ENCODE measurements around the gene ADAMTS17. TPM values are rescaled to one million over a fixed set of nuclear protein-coding genes. Genes with fewer than 3 reads are reported as not detected.

The ADAMTS17 gene
- polyA plus RNA-seq, 3 donors: 0.11 to 2.6 (median 0.76) TPM

DNA sequence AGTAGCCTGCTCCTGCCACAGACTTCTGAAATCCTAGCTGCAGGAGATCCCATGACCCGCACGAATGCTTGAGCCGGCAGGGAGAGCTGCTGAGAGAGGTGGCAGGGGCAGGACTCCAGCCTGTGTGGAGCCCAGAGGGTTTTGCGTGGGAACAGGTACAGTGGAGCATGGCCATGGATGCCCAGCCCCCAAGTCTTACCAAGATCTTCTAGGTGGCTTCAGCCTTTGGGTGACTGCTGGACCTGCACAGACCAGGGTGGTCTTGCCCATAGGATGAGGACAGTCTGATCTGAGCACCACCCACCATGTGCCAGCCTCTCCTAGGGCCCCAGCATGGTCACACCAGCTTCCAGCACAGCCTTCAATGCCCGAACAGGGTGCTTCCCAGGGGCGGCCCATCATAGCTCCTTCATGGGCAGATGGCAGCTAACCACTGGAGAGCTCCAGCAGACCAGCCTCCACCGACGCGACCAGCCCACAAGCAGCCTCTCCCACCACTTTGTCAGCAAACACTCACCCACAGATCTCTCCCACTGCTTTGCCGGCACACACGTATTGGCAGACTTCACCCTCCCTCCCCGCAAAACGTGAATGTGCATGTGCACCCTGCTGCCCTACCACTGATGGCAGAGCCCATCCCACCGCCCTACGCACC lies 56.0 kb downstream of the ADAMTS17 start:
- H3K27ac ChIP-seq (ENCODE audit: low read depth, low read length): no peak overlapping the region
- WGBS, 3 donors: 93 to 96% (median 94%) methylated on average over 15 of the region's 15 CpGs

DNA sequence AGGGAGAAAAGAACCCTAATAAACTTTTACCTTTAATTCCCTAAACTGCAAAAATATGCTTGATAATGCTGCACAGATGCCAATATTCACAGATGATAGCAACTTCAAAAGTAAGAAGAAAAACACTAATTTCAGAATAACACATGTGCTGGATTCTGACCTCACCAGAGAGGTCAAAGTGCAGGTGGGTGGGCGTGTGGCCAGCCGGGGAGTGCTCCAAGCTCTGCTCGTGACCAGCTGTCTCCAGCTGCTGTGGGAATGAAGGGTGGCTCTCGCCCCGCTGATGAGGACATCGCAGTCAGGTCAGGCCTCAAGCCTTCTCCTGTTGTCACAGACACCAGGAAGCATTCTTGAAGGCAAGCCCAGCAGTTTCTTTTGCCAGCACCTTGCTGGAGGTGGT lies 57.1 kb downstream of the ADAMTS17 start:
- no peak overlapping the region for H3K27ac ChIP-seq (ENCODE audit: low read depth, low read length)
- 16 to 61% (median 49%) methylated on average over 6 of the region's 6 CpGs for WGBS, 3 donors

DNA sequence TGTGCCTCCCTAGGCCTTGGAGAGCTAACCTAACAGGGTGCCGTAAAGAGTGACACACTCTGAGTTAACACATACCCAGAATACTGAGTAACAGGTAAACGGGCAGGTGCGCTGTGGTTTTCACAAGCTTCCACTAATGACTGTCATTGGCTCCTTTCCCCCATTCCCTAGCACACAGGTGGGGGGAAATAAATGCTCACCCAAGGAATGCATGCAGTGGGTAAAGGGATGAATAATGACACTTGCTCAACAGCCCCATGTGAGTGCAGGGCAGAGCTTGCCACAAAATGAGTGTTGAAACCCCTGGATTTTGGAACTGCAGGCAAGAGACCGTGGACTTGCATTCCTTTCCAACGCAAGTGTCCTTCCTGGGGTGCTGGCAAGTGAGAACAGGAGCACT lies 57.6 kb downstream of the ADAMTS17 start:
- H3K27ac ChIP-seq (ENCODE audit: low read depth, low read length): no peak overlapping the region
- 65 to 83% (median 81%) methylated on average over 5 of the region's 5 CpGs for WGBS, 3 donors

DNA sequence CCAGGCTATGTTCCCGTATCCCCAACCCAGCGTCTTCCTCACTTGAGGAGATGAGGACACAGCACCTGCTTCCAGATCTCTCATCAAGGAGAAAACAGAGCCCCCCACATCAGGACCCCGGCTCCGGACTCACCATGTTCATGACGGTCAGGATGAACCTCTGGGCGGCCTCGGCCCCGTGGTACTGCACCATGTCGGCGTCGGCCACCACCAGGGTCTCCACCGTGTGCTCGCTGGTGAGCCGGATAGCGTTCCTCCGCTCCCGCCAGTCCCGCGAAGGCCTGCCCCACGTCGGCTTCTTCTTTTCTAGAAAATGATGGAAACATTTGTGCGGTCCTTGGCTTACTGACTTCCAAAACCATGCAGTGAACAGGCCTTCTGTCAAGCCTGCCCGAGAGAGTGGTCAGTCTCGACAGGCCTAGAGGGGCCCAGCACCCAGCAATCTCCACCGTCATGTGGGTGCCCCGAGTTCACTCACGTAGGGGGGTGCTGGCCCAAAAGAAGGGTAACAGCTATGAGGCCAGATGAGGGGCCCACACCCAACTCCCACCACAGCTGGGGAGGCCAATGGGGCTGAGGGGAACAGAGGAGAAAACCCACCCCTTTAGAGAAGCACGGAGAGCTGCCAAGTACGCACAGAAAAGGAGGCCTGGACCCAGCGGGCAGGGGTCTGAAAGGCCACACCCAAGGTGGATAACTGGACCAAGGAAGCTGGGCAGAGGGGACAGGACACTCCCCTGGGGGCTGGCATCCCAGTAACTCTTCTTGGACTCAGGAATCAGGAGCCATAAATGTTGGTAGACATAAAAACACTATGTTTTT lies 60.5 kb downstream of the ADAMTS17 start:
- WGBS, 3 donors: 88 to 96% (median 92%) methylated on average over 30 of the region's 30 CpGs
- no peak overlapping the region for H3K27ac ChIP-seq (ENCODE audit: low read depth, low read length)

GRCh38 chr15:100279849-100280248 lies 61.9 kb downstream of the ADAMTS17 start:
- WGBS, 3 donors: 51 to 80% (median 68%) methylated on average over 2 of the region's 2 CpGs
- no peak overlapping the region for H3K27ac ChIP-seq (ENCODE audit: low read depth, low read length)

DNA sequence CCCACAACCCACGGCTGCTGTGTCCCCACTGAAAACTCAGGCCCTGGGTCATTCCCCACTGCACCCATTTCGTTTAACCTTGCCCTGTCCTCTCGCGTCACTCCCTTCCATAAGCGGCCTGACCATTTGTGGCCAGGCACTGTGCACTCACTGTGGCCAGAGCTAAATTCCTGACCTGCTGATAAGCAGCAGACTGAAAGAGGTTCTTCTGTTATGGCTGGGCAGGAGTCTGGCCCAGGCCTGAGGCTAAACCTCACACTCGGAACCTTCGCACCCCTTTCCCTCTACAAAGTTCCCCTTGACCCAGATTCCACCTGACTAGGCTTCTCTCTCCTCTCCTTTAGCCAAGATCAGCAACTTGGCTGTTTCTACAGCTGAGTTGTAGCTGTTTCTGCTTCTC lies 62.3 kb downstream of the ADAMTS17 start:
- no peak overlapping the region for H3K27ac ChIP-seq (ENCODE audit: low read depth, low read length)
- 88 to 94% (median 93%) methylated on average over 7 of the region's 7 CpGs for WGBS, 3 donors

DNA sequence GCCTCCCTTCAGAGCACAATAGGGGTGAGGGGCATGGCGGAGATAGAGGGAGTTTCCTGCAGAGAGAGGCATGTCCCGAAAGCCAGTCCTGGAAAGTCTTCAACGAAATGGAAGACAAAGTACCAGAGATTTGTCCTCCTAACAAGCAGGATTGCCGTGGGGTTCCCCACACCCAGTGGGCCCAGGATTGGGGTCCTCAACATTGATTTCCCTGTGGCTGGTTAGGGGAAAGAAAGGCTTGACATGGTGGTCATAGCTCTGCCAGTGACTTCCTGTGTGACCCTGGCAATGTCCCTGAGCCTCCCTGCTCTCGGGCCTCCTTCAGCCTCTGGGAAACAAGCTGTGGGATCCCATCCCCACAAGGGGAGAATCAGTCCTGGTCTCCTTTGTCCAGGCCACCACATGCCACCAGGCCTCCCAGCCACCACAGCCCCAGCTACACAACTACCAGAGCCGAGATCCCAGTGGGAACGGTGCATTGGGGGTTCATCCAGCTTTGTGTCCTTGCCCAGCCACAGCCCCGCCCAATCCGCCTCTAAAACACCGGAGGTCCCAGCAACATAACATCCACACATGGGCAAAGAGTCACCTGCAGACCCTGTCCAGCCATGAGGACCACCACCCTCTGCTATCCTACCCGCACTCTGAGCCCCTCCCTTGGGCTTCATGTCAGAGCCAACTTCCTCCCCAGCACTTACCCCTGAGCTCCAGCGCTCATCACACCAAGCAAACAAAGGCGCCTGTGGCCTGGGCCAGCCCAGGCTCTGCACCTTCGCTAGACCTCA lies 63.0 kb downstream of the ADAMTS17 start:
- WGBS, 3 donors: 82 to 93% (median 90%) methylated on average over 14 of the region's 14 CpGs
- H3K27ac ChIP-seq (ENCODE audit: low read depth, low read length): no peak overlapping the region

DNA sequence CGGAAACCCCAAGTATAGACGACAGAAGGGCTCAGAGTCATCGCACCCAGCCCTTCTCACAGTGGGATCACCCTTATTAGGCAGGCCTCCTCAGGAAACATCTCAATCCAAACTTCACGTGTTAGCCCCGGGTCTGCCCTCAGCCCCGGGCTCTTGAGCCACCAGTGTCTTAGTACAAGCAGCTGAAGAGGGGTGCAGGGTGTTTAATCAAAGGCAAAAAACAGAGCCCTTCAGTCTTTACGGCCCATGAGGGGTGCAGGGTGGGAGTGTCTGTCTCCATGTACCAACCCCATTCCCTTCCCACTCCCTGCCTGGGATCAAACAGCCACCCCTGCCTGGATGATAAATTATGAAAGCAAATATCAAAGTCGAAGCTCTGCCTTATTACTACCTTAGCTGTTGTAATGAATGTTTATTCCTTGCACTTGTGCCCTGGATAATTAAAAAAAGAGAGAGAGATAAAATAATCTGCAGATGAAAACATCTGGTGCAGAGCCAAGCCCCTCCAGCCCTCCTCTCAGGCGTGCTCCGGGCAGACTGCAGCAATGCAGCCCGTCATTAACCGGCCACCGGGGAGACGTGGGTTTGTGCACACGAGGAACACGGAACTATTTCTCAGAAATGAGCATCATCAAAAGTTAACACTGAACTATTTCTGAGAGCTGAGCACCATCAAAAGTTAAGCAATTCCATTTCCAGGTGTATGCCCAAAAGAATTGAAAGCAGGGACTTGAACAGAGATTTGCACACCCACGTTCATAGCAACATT lies 64.5 kb downstream of the ADAMTS17 start:
- 47 to 63% (median 52%) methylated on average over 17 of the region's 17 CpGs for WGBS, 3 donors
- no peak overlapping the region for H3K27ac ChIP-seq (ENCODE audit: low read depth, low read length)

- H3K27ac ChIP-seq (ENCODE audit: low read depth, low read length): no peak overlapping the region
- 27 to 73% (median 27%) methylated on average over 8 of the region's 8 CpGs for whole genome bisulfite sequencing, 3 donors
Observed at GRCh38 chr15:100276506-100276905, 65.3 kb downstream of the ADAMTS17 start.

GRCh38 chr15:100275641-100276040 lies 66.1 kb downstream of the ADAMTS17 start:
- 87 to 93% (median 92%) methylated on average over 6 of the region's 6 CpGs for WGBS, 3 donors
- H3K27ac ChIP-seq (ENCODE audit: low read depth, low read length): no peak overlapping the region

GRCh38 chr15:100269831-100270230 lies 71.9 kb downstream of the ADAMTS17 start:
- no peak overlapping the region for H3K27ac ChIP-seq (ENCODE audit: low read depth, low read length)
- WGBS, 3 donors: 73 to 89% (median 85%) methylated on average over 3 of the region's 3 CpGs

- no peak overlapping the region for H3K27ac ChIP-seq (ENCODE audit: low read depth, low read length)
- 69 to 76% (median 75%) methylated on average over 8 to 10 of the region's 10 CpGs for WGBS, 3 donors
Observed at GRCh38 chr15:100266166-100266565, 75.6 kb downstream of the ADAMTS17 start.

DNA sequence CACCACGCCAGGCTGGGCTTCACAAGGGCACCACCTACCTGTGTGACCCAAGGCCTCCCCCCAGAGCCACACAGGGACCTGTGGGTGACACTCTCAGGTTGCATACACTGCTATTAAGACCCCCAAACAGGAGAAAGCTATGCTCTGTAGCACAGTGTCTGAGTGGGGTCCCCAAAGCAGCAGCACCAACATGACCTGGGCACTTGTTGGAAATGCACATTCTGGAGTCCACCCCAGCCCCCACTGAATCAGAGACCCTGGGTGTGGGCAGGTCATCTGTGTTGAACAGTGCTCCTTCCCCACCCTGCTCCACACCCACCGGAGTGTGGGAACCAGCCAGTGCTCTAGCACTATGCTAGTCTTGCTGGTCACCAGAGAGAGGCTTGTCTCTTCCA lies 76.1 kb downstream of the ADAMTS17 start:
- no peak overlapping the region for H3K27ac ChIP-seq (ENCODE audit: low read depth, low read length)
- 78 to 94% (median 79%) methylated on average over 2 of the region's 2 CpGs for WGBS, 3 donors

GRCh38 chr15:100264994-100265640 lies 76.7 kb downstream of the ADAMTS17 start:
- no peak overlapping the region for H3K27ac ChIP-seq (ENCODE audit: low read depth, low read length)
- 76 to 86% (median 82%) methylated on average over 21 of the region's 21 CpGs for WGBS, 3 donors

- 83 to 87% (median 84%) methylated on average over 14 of the region's 14 CpGs for WGBS, 3 donors
- H3K27ac ChIP-seq (ENCODE audit: low read depth, low read length): no peak overlapping the region
Observed at GRCh38 chr15:100263721-100264455, 77.9 kb downstream of the ADAMTS17 start.

DNA sequence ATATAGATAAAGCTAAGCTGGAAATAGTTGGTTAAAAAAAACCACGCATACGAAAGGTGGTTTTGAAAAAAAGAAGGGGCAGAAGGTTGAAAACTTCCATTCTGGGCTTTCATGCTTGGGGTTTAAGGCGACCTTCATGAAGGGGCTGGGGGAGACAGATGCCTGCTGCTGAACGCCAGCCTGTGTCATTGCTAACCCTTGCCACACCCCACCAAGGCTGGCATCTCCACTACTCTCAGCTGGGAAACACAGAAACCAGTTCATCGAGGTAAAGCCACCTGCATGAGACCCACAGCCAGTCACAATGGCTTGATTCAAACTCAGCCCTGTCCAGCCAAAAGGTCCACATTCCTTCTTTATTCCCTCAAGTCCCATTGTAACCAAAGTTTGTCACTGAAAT lies 78.7 kb downstream of the ADAMTS17 start:
- no peak overlapping the region for H3K27ac ChIP-seq (ENCODE audit: low read depth, low read length)
- 87 to 90% (median 90%) methylated on average over 5 of the region's 5 CpGs for WGBS, 3 donors
